ENCODE measurements around the gene RAB3IL1.

RAB3IL1 gene

GRCh38 chr11:61918251-61918937, 1.0 kb upstream of the RAB3IL1 start:
- H3K27ac ChIP-seq (ENCODE audit: low read depth, low read length, severe bottlenecking) = no peak overlapping the region
- peaks cover 9% of the 10 kb centered on the region for H3K4me1 ChIP-seq (ENCODE audit: control insufficient read depth, insufficient read depth, low read length, poor library complexity, severe bottlenecking)
- H3K9me3 ChIP-seq (ENCODE audit: control insufficient read depth, low read length) = no peaks in the 10 kb centered on the region
- H3K4me3 ChIP-seq (ENCODE audit: extremely low read depth, insufficient read depth, low read length, poor library complexity, severe bottlenecking) = peak overlapping the region; percentile 40
- no peaks in the 10 kb centered on the region for H3K36me3 ChIP-seq (ENCODE audit: control insufficient read depth, insufficient read depth, low read length)
- WGBS, 2 experiments (ENCODE audit: insufficient coverage in 2 of 2) = 91 to 92% methylated on average over 9 to 12 of the region's 14 CpGs

- Histone ChIP-seq H3K9me3 (ENCODE audit: control insufficient read depth, low read length) (no peaks in the 10 kb centered on the region), H3K4me1 (ENCODE audit: control insufficient read depth, insufficient read depth, low read length, poor library complexity, severe bottlenecking) (no peaks in the 10 kb centered on the region), H3K27ac (ENCODE audit: low read depth, low read length, severe bottlenecking) (no peak overlapping the region), H3K36me3 (ENCODE audit: control insufficient read depth, insufficient read depth, low read length) (no peaks in the 10 kb centered on the region), H3K4me3 (ENCODE audit: extremely low read depth, insufficient read depth, low read length, poor library complexity, severe bottlenecking) (peak overlapping the region; percentile 40)
- 3 to 6% methylated on average over 19 to 25 of the region's 32 CpGs for WGBS, 2 experiments (ENCODE audit: insufficient coverage in 2 of 2)
Observed at GRCh38 chr11:61916737-61917333, 531 bp downstream of the RAB3IL1 start.

GRCh38 chr11:61914471-61915171, 2.7 kb downstream of the RAB3IL1 start:
- Histone ChIP-seq H3K36me3 (ENCODE audit: control insufficient read depth, insufficient read depth, low read length) (no peaks in the 10 kb centered on the region), H3K4me1 (ENCODE audit: control insufficient read depth, insufficient read depth, low read length, poor library complexity, severe bottlenecking) (no peaks in the 10 kb centered on the region), H3K27ac (ENCODE audit: low read depth, low read length, severe bottlenecking) (no peak overlapping the region), H3K4me3 (ENCODE audit: extremely low read depth, insufficient read depth, low read length, poor library complexity, severe bottlenecking) (no peak overlapping the region), H3K9me3 (ENCODE audit: control insufficient read depth, low read length) (no peaks in the 10 kb centered on the region)
- 95 to 97% methylated on average over 4 to 5 of the region's 7 CpGs for WGBS, 2 experiments (ENCODE audit: insufficient coverage in 2 of 2)

GRCh38 chr11:61913699-61914395, 3.5 kb downstream of the RAB3IL1 start:
- no peaks in the 10 kb centered on the region for H3K36me3 ChIP-seq (ENCODE audit: control insufficient read depth, insufficient read depth, low read length)
- no peak overlapping the region for H3K27ac ChIP-seq (ENCODE audit: low read depth, low read length, severe bottlenecking)
- whole genome bisulfite sequencing, 2 experiments (ENCODE audit: insufficient coverage in 2 of 2) = 84 to 87% methylated on average over 5 to 6 of the region's 8 CpGs
- no peaks in the 10 kb centered on the region for H3K9me3 ChIP-seq (ENCODE audit: control insufficient read depth, low read length)
- H3K4me1 ChIP-seq (ENCODE audit: control insufficient read depth, insufficient read depth, low read length, poor library complexity, severe bottlenecking) = peaks cover 2% of the 10 kb centered on the region
- no peak overlapping the region for H3K4me3 ChIP-seq (ENCODE audit: extremely low read depth, insufficient read depth, low read length, poor library complexity, severe bottlenecking)

- Histone ChIP-seq H3K4me1 (ENCODE audit: control insufficient read depth, insufficient read depth, low read length, poor library complexity, severe bottlenecking) (peaks cover 8% of the 10 kb centered on the region), H3K27ac (ENCODE audit: low read depth, low read length, severe bottlenecking) (no peak overlapping the region), H3K4me3 (ENCODE audit: extremely low read depth, insufficient read depth, low read length, poor library complexity, severe bottlenecking) (no peak overlapping the region), H3K9me3 (ENCODE audit: control insufficient read depth, low read length) (no peaks in the 10 kb centered on the region), H3K36me3 (ENCODE audit: control insufficient read depth, insufficient read depth, low read length) (no peaks in the 10 kb centered on the region)
- 92 to 93% methylated on average over 18 of the region's 18 CpGs for WGBS, 2 experiments (ENCODE audit: insufficient coverage in 2 of 2)
Observed at GRCh38 chr11:61912991-61913698, 4.2 kb downstream of the RAB3IL1 start.

GRCh38 chr11:61912530-61912898, 4.9 kb downstream of the RAB3IL1 start:
- 94% methylated on average over 6 of the region's 6 CpGs for WGBS, 2 experiments (ENCODE audit: insufficient coverage in 2 of 2)

GRCh38 chr11:61911701-61912529, 5.5 kb downstream of the RAB3IL1 start:
- Histone ChIP-seq H3K4me1 (ENCODE audit: control insufficient read depth, insufficient read depth, low read length, poor library complexity, severe bottlenecking) (peaks cover 8% of the 10 kb centered on the region), H3K27ac (ENCODE audit: low read depth, low read length, severe bottlenecking) (no peak overlapping the region), H3K9me3 (ENCODE audit: control insufficient read depth, low read length) (no peaks in the 10 kb centered on the region), H3K36me3 (ENCODE audit: control insufficient read depth, insufficient read depth, low read length) (no peaks in the 10 kb centered on the region), H3K4me3 (ENCODE audit: extremely low read depth, insufficient read depth, low read length, poor library complexity, severe bottlenecking) (no peak overlapping the region)
- WGBS, 2 experiments (ENCODE audit: insufficient coverage in 2 of 2) = 91 to 96% methylated on average over 13 to 16 of the region's 17 CpGs

More at GRCh38 chr11:61912530-61912898, 4.9 kb downstream of the RAB3IL1 start:
- Histone ChIP-seq H3K36me3 (ENCODE audit: control insufficient read depth, insufficient read depth, low read length) (no peaks in the 10 kb centered on the region), H3K9me3 (ENCODE audit: control insufficient read depth, low read length) (no peaks in the 10 kb centered on the region), H3K27ac (ENCODE audit: low read depth, low read length, severe bottlenecking) (no peak overlapping the region), H3K4me1 (ENCODE audit: control insufficient read depth, insufficient read depth, low read length, poor library complexity, severe bottlenecking) (peaks cover 8% of the 10 kb centered on the region), H3K4me3 (ENCODE audit: extremely low read depth, insufficient read depth, low read length, poor library complexity, severe bottlenecking) (no peak overlapping the region)

GRCh38 chr11:61911128-61911700, 6.2 kb downstream of the RAB3IL1 start:
- 71 to 93% methylated on average over 2 to 7 of the region's 7 CpGs for WGBS, 2 experiments (ENCODE audit: insufficient coverage in 2 of 2)

GRCh38 chr11:61910187-61911127, 6.9 kb downstream of the RAB3IL1 start:
- peaks cover 8% of the 10 kb centered on the region for H3K4me1 ChIP-seq (ENCODE audit: control insufficient read depth, insufficient read depth, low read length, poor library complexity, severe bottlenecking)
- 94 to 98% methylated on average over 10 to 12 of the region's 13 CpGs for WGBS, 2 experiments (ENCODE audit: insufficient coverage in 2 of 2)
- no peaks in the 10 kb centered on the region for H3K9me3 ChIP-seq (ENCODE audit: control insufficient read depth, low read length)
- no peak overlapping the region for H3K4me3 ChIP-seq (ENCODE audit: extremely low read depth, insufficient read depth, low read length, poor library complexity, severe bottlenecking)
- H3K27ac ChIP-seq (ENCODE audit: low read depth, low read length, severe bottlenecking) = no peak overlapping the region
- H3K36me3 ChIP-seq (ENCODE audit: control insufficient read depth, insufficient read depth, low read length) = no peaks in the 10 kb centered on the region

More at GRCh38 chr11:61911128-61911700, 6.2 kb downstream of the RAB3IL1 start:
- Histone ChIP-seq H3K36me3 (ENCODE audit: control insufficient read depth, insufficient read depth, low read length) (no peaks in the 10 kb centered on the region), H3K4me3 (ENCODE audit: extremely low read depth, insufficient read depth, low read length, poor library complexity, severe bottlenecking) (no peak overlapping the region), H3K9me3 (ENCODE audit: control insufficient read depth, low read length) (no peaks in the 10 kb centered on the region), H3K27ac (ENCODE audit: low read depth, low read length, severe bottlenecking) (no peak overlapping the region), H3K4me1 (ENCODE audit: control insufficient read depth, insufficient read depth, low read length, poor library complexity, severe bottlenecking) (peaks cover 8% of the 10 kb centered on the region)
